ENCODE data around the gene BCL2.

Gene BCL2

GRCh38 chr18:63177919-63178821 is 141.4 kb downstream of the BCL2 start:
- H3K4me3 ChIP-seq (ENCODE audit: low read depth, low read length) = no peak overlapping the region
- no peak for DNase-seq (ENCODE audit: low read depth)
- TF ChIP-seq CTCF (IDR thresholded peaks at IDR 0.05; ENCODE audit: low read depth, low read length, missing control alignments) = no peak

- no peak overlapping the region for H3K4me3 ChIP-seq (ENCODE audit: low read depth, low read length)
- no peak for TF ChIP-seq CTCF (IDR thresholded peaks at IDR 0.05; ENCODE audit: low read depth, low read length, missing control alignments)
- no peak for DNase-seq (ENCODE audit: low read depth)
Measured at GRCh38 chr18:63177259-63177658, 142.3 kb downstream of the BCL2 start.

- H3K4me3 ChIP-seq (ENCODE audit: low read depth, low read length) = no peak overlapping the region
- DNase-seq (ENCODE audit: low read depth) = no peak
- no peak for TF ChIP-seq CTCF (IDR thresholded peaks at IDR 0.05; ENCODE audit: low read depth, low read length, missing control alignments)
Measured at GRCh38 chr18:63175264-63175663, 144.3 kb downstream of the BCL2 start.

GRCh38 chr18:63173983-63174382 is 145.6 kb downstream of the BCL2 start:
- DNase-seq (ENCODE audit: low read depth) = no peak
- no peak overlapping the region for H3K4me3 ChIP-seq (ENCODE audit: low read depth, low read length)
- TF ChIP-seq CTCF (IDR thresholded peaks at IDR 0.05; ENCODE audit: low read depth, low read length, missing control alignments) = no peak

GRCh38 chr18:63169853-63170252 is 149.7 kb downstream of the BCL2 start:
- DNase-seq (ENCODE audit: low read depth) = no peak
- H3K4me3 ChIP-seq (ENCODE audit: low read depth, low read length) = no peak overlapping the region
- TF ChIP-seq CTCF (IDR thresholded peaks at IDR 0.05; ENCODE audit: low read depth, low read length, missing control alignments) = no peak

GRCh38 chr18:63168287-63168686 is 151.3 kb downstream of the BCL2 start:
- no peak overlapping the region for H3K4me3 ChIP-seq (ENCODE audit: low read depth, low read length)
- no peak for TF ChIP-seq CTCF (IDR thresholded peaks at IDR 0.05; ENCODE audit: low read depth, low read length, missing control alignments)
- DNase-seq (ENCODE audit: low read depth) = no peak

GRCh38 chr18:63166142-63166541 is 153.4 kb downstream of the BCL2 start:
- DNase-seq (ENCODE audit: low read depth) = no peak
- H3K4me3 ChIP-seq (ENCODE audit: low read depth, low read length) = no peak overlapping the region
- no peak for TF ChIP-seq CTCF (IDR thresholded peaks at IDR 0.05; ENCODE audit: low read depth, low read length, missing control alignments)

Data from GM12864 (cell line).